GM18520 (cell line): ENCODE results near the gene RARRES1.
A peak's percentile ranks its signal among the peaks of the same experiment; 100 is the strongest.
"Not testable (repeated sequence)": the region's sequence is repeated elsewhere in the genome, so short reads cannot be mapped to it uniquely, and the experiment has no call there.

ENCODE experiments used
- ATAC-seq: cut with Tn5 transposase; IDR thresholded peaks from one replicate; pipeline ENCODE4 v1.9.1; 2021; ENCODE audit not compliant: unreplicated experiment

The RARRES1 gene

GRCh38 chr3:158700559-158700958 lies 31.7 kb downstream of the RARRES1 start:
- no peak for ATAC-seq

- ATAC-seq, result no peak
These were observed 35.6 kb downstream of the RARRES1 start for GRCh38 chr3:158696618-158697017.

GRCh38 chr3:158693866-158694456 lies 38.3 kb downstream of the RARRES1 start:
- ATAC-seq, result not testable (repeated sequence)

GRCh38 chr3:158685159-158685558 lies 47.1 kb downstream of the RARRES1 start:
- no peak for ATAC-seq

GRCh38 chr3:158683230-158683962 lies 48.9 kb downstream of the RARRES1 start:
- no peak for ATAC-seq

GRCh38 chr3:158680861-158681260 lies 51.4 kb downstream of the RARRES1 start:
- no peak for ATAC-seq

GRCh38 chr3:158679547-158680000 lies 52.7 kb downstream of the RARRES1 start:
- ATAC-seq, result no peak

- no peak for ATAC-seq
These were observed 53.6 kb downstream of the RARRES1 start for GRCh38 chr3:158678687-158679086.

- ATAC-seq, result peak; percentile 98
These were observed 59.8 kb downstream of the RARRES1 start, which contains the start of gene LXN for GRCh38 chr3:158672215-158673176. TSS of gene LXN (minus strand) at chr3:158672648. CDS start at chr3:158672478, 170 bp downstream.

GRCh38 chr3:158671821-158672214 lies 60.4 kb downstream of the RARRES1 start:
- no peak for ATAC-seq

GRCh38 chr3:158668506-158668905 lies 63.8 kb downstream of the RARRES1 start:
- ATAC-seq, result no peak

- no peak for ATAC-seq
These were observed 65.8 kb downstream of the RARRES1 start for GRCh38 chr3:158666416-158666815.

GRCh38 chr3:158663832-158664231 lies 68.4 kb downstream of the RARRES1 start:
- ATAC-seq, result no peak

- no peak for ATAC-seq
These were observed 69.0 kb downstream of the RARRES1 start for GRCh38 chr3:158663246-158663645.

GRCh38 chr3:158660711-158661110 lies 71.5 kb downstream of the RARRES1 start:
- ATAC-seq, result no peak

GRCh38 chr3:158659454-158660237 lies 72.6 kb downstream of the RARRES1 start:
- peak; percentile 61 for ATAC-seq

GRCh38 chr3:158658889-158659288 lies 73.4 kb downstream of the RARRES1 start:
- ATAC-seq, result no peak

GRCh38 chr3:158652463-158652862 lies 79.8 kb downstream of the RARRES1 start:
- no peak for ATAC-seq

- ATAC-seq, result no peak
These were observed 81.1 kb downstream of the RARRES1 start for GRCh38 chr3:158651192-158651591.

- no peak for ATAC-seq
These were observed 82.5 kb downstream of the RARRES1 start for GRCh38 chr3:158649791-158650190.
